A549 (cell line): ENCODE data around the gene DUSP14.

ENCODE experiments used
- CEBPB ChIP-seq, 2 experiments: fragments of >200 bp in 1 of 2; sonication (Bioruptor Twin) in 1 of 2; formaldehyde crosslinking in 1 of 2; IDR thresholded peaks; 2 replicates each; pipeline ENCODE4 v1.6.1; 2012 to 2016
- CTCF ChIP-seq: fragments of >200 bp; sonication (Bioruptor Twin); formaldehyde crosslinking; IDR thresholded peaks from 3 replicates; pipeline ENCODE4 v1.5.1; 2016
- HDAC2 ChIP-seq: fragments of 200-600 bp; sonication (generic); IDR thresholded peaks from 2 replicates; pipeline ENCODE4 v1.6.1; 2016
- HOXA7 ChIP-seq: fragments of 250-450 bp; sonication (Bioruptor Pico); IDR thresholded peaks from 2 replicates; pipeline ENCODE4 v1.5.0; 2020; ENCODE audit warnings: mild to moderate bottlenecking, moderate library complexity
- JUN ChIP-seq, 2 experiments: fragments of >200 bp; sonication (Bioruptor Twin); formaldehyde crosslinking; IDR thresholded peaks; 2 replicates in 1 of 2; 3 replicates in 1 of 2; pipeline ENCODE4 v1.6.1; 2016 to 2017
- MYC ChIP-seq: IDR thresholded peaks from 2 replicates; pipeline ENCODE4 v1.6.1; 2012; ENCODE audit warnings: mild to moderate bottlenecking, inconsistent platforms, low read length, improper control_type of control experiment, borderline replicate concordance
- POLR2A ChIP-seq: IDR thresholded peaks from 2 replicates; pipeline ENCODE4 v1.6.1; 2012; ENCODE audit warnings: mild to moderate bottlenecking, low read length
- POLR2AphosphoS2 ChIP-seq: conservative IDR thresholded peaks from 2 replicates; pipeline ENCODE4 v1.6.1; 2012; ENCODE audit warnings: low read length, improper control_type of control experiment, inconsistent platforms
- RFX5 ChIP-seq: fragments of 450-650 bp; IDR thresholded peaks from 2 replicates; pipeline ENCODE4 v1.7.1; 2014; ENCODE audit warnings: antibody characterized with exemption, mild to moderate bottlenecking, moderate library complexity
- SMC3 ChIP-seq: fragments of >200 bp; sonication (Bioruptor Twin); formaldehyde crosslinking; IDR thresholded peaks from 3 replicates; pipeline ENCODE4 v1.6.1; 2018; ENCODE audit warnings: inconsistent platforms

GRCh38 chr17:37462492-37462891 is 27.2 kb upstream of the DUSP14 start:
- TF ChIP-seq RFX5 = no peak
- TF ChIP-seq CTCF = no peak
- TF ChIP-seq HOXA7 = no peak
- TF ChIP-seq JUN (IDR thresholded peaks at IDR 0.05) = no peak
- no peak for TF ChIP-seq POLR2AphosphoS2
- no peak for TF ChIP-seq CEBPB (IDR thresholded peaks at IDR 0.05)
- TF ChIP-seq POLR2A = no peak
- TF ChIP-seq MYC = no peak
- TF ChIP-seq SMC3 = no peak
- no peak for TF ChIP-seq HDAC2
